ENCODE results near the gene SDS. TPM values are rescaled to one million over a fixed set of nuclear protein-coding genes. Genes with fewer than 3 reads are reported as not detected.

Gene SDS
- total and polyA plus RNA-seq, 2 experiments from 2014 or later: 0.39 to 0.43 TPM

GRCh38 chr12:113439606-113440030 is 35.9 kb upstream of the SDS start:
- H3K79me2 ChIP-seq: no peaks in the 10 kb centered on the region
- no peak overlapping the region for H3K4me2 ChIP-seq
- H3K36me3 ChIP-seq (replicated peaks; ENCODE audit: insufficient read depth, low read depth): no peaks in the 10 kb centered on the region
- TF ChIP-seq EZH2 (IDR thresholded peaks at IDR 0.05; ENCODE audit: borderline replicate concordance): no peak
- peak; percentile 65 for TF ChIP-seq CTCF (IDR thresholded peaks at IDR 0.05; ENCODE audit: poor library complexity)
- H2AFZ ChIP-seq: no peak overlapping the region
- peak; percentile 76 for DNase-seq (ENCODE audit: low spot score)
- H3K27ac ChIP-seq: no peak overlapping the region
- H3K9me2 ChIP-seq (replicated peaks; ENCODE audit: insufficient read depth): no peaks in the 10 kb centered on the region
- no peak overlapping the region for H3K4me3 ChIP-seq
- H3K9me3 ChIP-seq (ENCODE audit: low read depth): no peaks in the 10 kb centered on the region
- peaks cover 4% of the 10 kb centered on the region for H3K4me1 ChIP-seq (ENCODE audit: insufficient read depth)
- H3K27me3 ChIP-seq: peaks cover 8% of the 10 kb centered on the region
- WGBS (ENCODE audit: low lambda C conversion rate, missing lambda C conversion rate): 46% methylated on average over 8 of the region's 8 CpGs
- H4K20me1 ChIP-seq (ENCODE audit: insufficient read depth, poor library complexity, severe bottlenecking): no peaks in the 10 kb centered on the region

GRCh38 chr12:113439301-113439597 is 35.6 kb upstream of the SDS start:
- H3K4me1 ChIP-seq (ENCODE audit: insufficient read depth): peaks cover 4% of the 10 kb centered on the region
- H3K36me3 ChIP-seq (replicated peaks; ENCODE audit: insufficient read depth, low read depth): no peaks in the 10 kb centered on the region
- H3K27ac ChIP-seq: no peak overlapping the region
- no peaks in the 10 kb centered on the region for H3K9me3 ChIP-seq (ENCODE audit: low read depth)
- peaks cover 8% of the 10 kb centered on the region for H3K27me3 ChIP-seq
- 52% methylated on average over 4 of the region's 4 CpGs for WGBS (ENCODE audit: low lambda C conversion rate, missing lambda C conversion rate)
- TF ChIP-seq CTCF (IDR thresholded peaks at IDR 0.05; ENCODE audit: poor library complexity): no peak
- no peak overlapping the region for H2AFZ ChIP-seq
- no peak overlapping the region for H3K4me2 ChIP-seq
- no peak for DNase-seq (ENCODE audit: low spot score)
- no peak overlapping the region for H3K4me3 ChIP-seq
- no peaks in the 10 kb centered on the region for H4K20me1 ChIP-seq (ENCODE audit: insufficient read depth, poor library complexity, severe bottlenecking)
- no peaks in the 10 kb centered on the region for H3K9me2 ChIP-seq (replicated peaks; ENCODE audit: insufficient read depth)
- H3K79me2 ChIP-seq: no peaks in the 10 kb centered on the region

- TF ChIP-seq CTCF (IDR thresholded peaks at IDR 0.05; ENCODE audit: poor library complexity): no peak
- TF ChIP-seq EZH2phosphoT487 (IDR thresholded peaks at IDR 0.05; ENCODE audit: low read depth, severe bottlenecking, unreplicated experiment): no peak
- TF ChIP-seq EZH2 (IDR thresholded peaks at IDR 0.05; ENCODE audit: borderline replicate concordance): no peak
- Histone ChIP-seq H3K27ac (no peak overlapping the region), H3K36me3 (replicated peaks; ENCODE audit: insufficient read depth, low read depth) (no peaks in the 10 kb centered on the region), H2AFZ (no peak overlapping the region), H3K4me3 (no peak overlapping the region), H3K9me2 (replicated peaks; ENCODE audit: insufficient read depth) (no peaks in the 10 kb centered on the region), H4K20me1 (ENCODE audit: insufficient read depth, poor library complexity, severe bottlenecking) (no peaks in the 10 kb centered on the region), H3K4me1 (ENCODE audit: insufficient read depth) (peaks cover 4% of the 10 kb centered on the region), H3K27me3 (peaks cover 8% of the 10 kb centered on the region), H3K9me3 (ENCODE audit: low read depth) (no peaks in the 10 kb centered on the region), H3K79me2 (no peaks in the 10 kb centered on the region), H3K4me2 (no peak overlapping the region)
- WGBS (ENCODE audit: low lambda C conversion rate, missing lambda C conversion rate): 88% methylated on average over 4 of the region's 4 CpGs
- no peak for DNase-seq (ENCODE audit: low spot score)
These were observed 35.0 kb upstream of the SDS start for GRCh38 chr12:113438523-113439300.

GRCh38 chr12:113437729-113438100 is 34.0 kb upstream of the SDS start:
- peaks cover 4% of the 10 kb centered on the region for H3K4me1 ChIP-seq (ENCODE audit: insufficient read depth)
- no peak overlapping the region for H2AFZ ChIP-seq
- no peak overlapping the region for H3K27ac ChIP-seq
- TF ChIP-seq CTCF (IDR thresholded peaks at IDR 0.05; ENCODE audit: poor library complexity): no peak
- no peak for TF ChIP-seq EZH2 (IDR thresholded peaks at IDR 0.05; ENCODE audit: borderline replicate concordance)
- TF ChIP-seq EZH2phosphoT487 (IDR thresholded peaks at IDR 0.05; ENCODE audit: low read depth, severe bottlenecking, unreplicated experiment): no peak
- H3K79me2 ChIP-seq: no peaks in the 10 kb centered on the region
- no peaks in the 10 kb centered on the region for H3K36me3 ChIP-seq (replicated peaks; ENCODE audit: insufficient read depth, low read depth)
- no peaks in the 10 kb centered on the region for H3K9me3 ChIP-seq (ENCODE audit: low read depth)
- no peak overlapping the region for H3K4me2 ChIP-seq
- H4K20me1 ChIP-seq (ENCODE audit: insufficient read depth, poor library complexity, severe bottlenecking): no peaks in the 10 kb centered on the region
- peaks cover 4% of the 10 kb centered on the region for H3K27me3 ChIP-seq
- WGBS (ENCODE audit: low lambda C conversion rate, missing lambda C conversion rate): 82% methylated on average over 9 of the region's 9 CpGs
- H3K4me3 ChIP-seq: no peak overlapping the region
- no peaks in the 10 kb centered on the region for H3K9me2 ChIP-seq (replicated peaks; ENCODE audit: insufficient read depth)
- DNase-seq (ENCODE audit: low spot score): no peak
